ENCODE results near the gene EP300.

DNA sequence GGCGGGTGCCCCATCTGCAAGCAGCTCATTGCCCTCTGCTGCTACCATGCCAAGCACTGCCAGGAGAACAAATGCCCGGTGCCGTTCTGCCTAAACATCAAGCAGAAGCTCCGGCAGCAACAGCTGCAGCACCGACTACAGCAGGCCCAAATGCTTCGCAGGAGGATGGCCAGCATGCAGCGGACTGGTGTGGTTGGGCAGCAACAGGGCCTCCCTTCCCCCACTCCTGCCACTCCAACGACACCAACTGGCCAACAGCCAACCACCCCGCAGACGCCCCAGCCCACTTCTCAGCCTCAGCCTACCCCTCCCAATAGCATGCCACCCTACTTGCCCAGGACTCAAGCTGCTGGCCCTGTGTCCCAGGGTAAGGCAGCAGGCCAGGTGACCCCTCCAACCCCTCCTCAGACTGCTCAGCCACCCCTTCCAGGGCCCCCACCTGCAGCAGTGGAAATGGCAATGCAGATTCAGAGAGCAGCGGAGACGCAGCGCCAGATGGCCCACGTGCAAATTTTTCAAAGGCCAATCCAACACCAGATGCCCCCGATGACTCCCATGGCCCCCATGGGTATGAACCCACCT lies 84.7 kb downstream of the EP300 start:
- TF ChIP-seq, protein P1, sequence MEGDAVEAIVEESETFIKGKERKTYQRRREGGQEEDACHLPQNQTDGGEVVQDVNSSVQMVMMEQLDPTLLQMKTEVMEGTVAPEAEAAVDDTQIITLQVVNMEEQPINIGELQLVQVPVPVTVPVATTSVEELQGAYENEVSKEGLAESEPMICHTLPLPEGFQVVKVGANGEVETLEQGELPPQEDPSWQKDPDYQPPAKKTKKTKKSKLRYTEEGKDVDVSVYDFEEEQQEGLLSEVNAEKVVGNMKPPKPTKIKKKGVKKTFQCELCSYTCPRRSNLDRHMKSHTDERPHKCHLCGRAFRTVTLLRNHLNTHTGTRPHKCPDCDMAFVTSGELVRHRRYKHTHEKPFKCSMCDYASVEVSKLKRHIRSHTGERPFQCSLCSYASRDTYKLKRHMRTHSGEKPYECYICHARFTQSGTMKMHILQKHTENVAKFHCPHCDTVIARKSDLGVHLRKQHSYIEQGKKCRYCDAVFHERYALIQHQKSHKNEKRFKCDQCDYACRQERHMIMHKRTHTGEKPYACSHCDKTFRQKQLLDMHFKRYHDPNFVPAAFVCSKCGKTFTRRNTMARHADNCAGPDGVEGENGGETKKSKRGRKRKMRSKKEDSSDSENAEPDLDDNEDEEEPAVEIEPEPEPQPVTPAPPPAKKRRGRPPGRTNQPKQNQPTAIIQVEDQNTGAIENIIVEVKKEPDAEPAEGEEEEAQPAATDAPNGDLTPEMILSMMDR (IDR thresholded peaks at IDR 0.05; ENCODE audit: borderline replicate concordance, extremely low read depth, low read length, poor library complexity, severe bottlenecking): no peak
- TF ChIP-seq EZH2 (IDR thresholded peaks at IDR 0.05; ENCODE audit: borderline replicate concordance, low read depth, low read length, severe bottlenecking): no peak

Measured in DND-41 (cell line).